Measurements from ENCODE around the gene PPARD.

The PPARD gene

DNA sequence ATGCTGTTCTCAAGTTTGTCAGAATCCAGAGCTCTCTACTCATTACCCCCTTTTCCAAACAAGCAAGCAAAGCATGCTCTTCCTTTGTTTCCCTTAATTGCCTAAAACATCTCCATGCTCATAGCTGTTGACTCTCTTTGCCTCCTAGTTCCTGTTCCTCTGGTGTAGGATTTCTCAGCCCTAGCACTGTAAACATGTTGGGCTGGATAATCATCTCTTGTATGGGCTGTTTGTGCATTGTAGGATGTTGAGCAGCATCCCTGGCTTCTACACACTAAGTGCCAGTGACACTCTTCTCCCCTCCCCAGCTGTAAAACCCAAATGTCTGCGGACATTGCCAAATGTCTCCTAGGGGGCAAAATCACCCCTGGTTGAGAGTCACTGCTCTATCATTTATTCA, 14.0 kb downstream of the PPARD start:
- no peaks in the 10 kb centered on the region for H3K27me3 ChIP-seq (ENCODE audit: low read depth)
- H3K36me3 ChIP-seq (replicated peaks): no peaks in the 10 kb centered on the region; the same call in none of the 2 replicates
- no peak for DNase-seq (ENCODE audit: low spot score in 2 of 2)
- in situ Hi-C loops (cut with MboI; ENCODE audit: low sequenced_read_pairs): no loop called here
- H3K4me3 ChIP-seq: no peak overlapping the region
- H3K9me3 ChIP-seq: no peaks in the 10 kb centered on the region
- H3K4me1 ChIP-seq: no peaks in the 10 kb centered on the region

DNA sequence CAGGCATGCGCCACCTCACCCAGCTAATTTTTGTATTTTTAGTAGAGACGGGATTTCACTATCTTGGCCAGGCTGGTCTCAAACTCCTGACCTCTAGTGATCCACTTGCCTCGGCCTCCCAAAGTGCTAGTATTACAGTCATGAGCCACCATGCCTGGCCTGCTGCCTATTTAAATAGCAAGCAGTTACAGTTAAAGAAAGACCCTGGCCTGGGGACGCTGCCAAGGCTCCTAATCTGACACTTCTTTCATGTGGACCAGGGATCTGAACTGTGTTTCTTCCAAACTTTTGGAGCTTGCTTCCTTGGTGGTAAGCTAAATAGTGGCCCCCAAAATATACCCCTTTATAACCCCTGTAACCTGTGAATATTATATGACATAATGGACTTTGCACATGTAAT, 15.3 kb downstream of the PPARD start:
- in situ Hi-C loops (cut with MboI; ENCODE audit: low sequenced_read_pairs): no loop called here
- H3K36me3 ChIP-seq (replicated peaks): no peaks in the 10 kb centered on the region; the same call in none of the 2 replicates
- no peak for DNase-seq (ENCODE audit: low spot score in 2 of 2)

DNA sequence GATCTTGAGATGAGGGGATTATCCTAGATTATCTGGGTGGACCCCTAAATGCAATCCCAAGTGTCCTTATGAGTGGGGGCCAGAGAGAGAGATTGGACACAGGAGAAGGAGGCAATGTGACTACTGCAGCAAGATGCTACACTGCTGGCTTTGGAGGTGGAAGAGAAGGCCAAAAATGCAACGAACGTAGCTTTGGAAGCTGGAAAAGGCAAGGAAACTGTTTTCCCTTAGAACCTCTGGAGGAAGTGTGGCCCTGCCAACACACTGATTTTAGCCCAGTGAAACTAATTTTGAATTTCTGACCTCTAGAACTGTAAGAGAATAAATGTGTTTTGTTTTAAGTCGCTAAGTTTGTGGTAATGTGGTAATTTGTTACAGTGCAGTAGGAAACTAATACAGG, 15.7 kb downstream of the PPARD start:
- no peaks in the 10 kb centered on the region for H3K9me3 ChIP-seq
- DNase-seq (ENCODE audit: low spot score in 2 of 2): no peak
- no peaks in the 10 kb centered on the region for H3K4me1 ChIP-seq
- in situ Hi-C loops (cut with MboI; ENCODE audit: low sequenced_read_pairs): no loop called here
- H3K4me3 ChIP-seq: no peak overlapping the region
- no peaks in the 10 kb centered on the region; the same call in 1 of the 2 replicates for H3K36me3 ChIP-seq (replicated peaks)
- no peaks in the 10 kb centered on the region for H3K27me3 ChIP-seq (ENCODE audit: low read depth)

More for the DNA sequence above, 15.3 kb downstream of the PPARD start:
- H3K4me3 ChIP-seq: no peak overlapping the region
- H3K9me3 ChIP-seq: no peaks in the 10 kb centered on the region
- no peaks in the 10 kb centered on the region for H3K27me3 ChIP-seq (ENCODE audit: low read depth)
- H3K4me1 ChIP-seq: no peaks in the 10 kb centered on the region

DNA sequence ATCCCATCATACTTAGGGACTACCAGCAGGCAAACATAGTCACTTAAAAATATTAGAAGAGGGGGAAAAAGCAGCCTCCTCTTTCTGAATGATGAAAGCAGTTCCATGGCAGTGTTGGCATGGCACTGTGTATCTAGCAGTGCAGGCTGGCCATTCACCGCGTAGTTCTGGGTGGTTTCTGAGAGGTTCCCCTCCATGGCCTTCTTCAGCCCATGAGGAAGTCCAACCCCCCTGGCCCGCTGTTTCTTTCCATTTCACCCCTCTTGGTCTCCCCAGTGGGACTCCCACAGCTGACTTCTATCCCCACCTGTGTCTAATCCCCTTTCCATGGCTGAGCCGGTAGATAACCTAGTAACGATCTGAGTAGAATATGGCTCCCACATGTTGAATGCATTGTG, 17.0 kb downstream of the PPARD start:
- Histone ChIP-seq H3K36me3 (replicated peaks) (no peaks in the 10 kb centered on the region; the same call in 1 of the 2 replicates), H3K9me3 (no peaks in the 10 kb centered on the region), H3K27me3 (ENCODE audit: low read depth) (no peaks in the 10 kb centered on the region), H3K4me1 (no peaks in the 10 kb centered on the region), H3K4me3 (no peak overlapping the region)
- no peak for DNase-seq (ENCODE audit: low spot score in 2 of 2)
- in situ Hi-C loops (cut with MboI; ENCODE audit: low sequenced_read_pairs): no loop called here

DNA sequence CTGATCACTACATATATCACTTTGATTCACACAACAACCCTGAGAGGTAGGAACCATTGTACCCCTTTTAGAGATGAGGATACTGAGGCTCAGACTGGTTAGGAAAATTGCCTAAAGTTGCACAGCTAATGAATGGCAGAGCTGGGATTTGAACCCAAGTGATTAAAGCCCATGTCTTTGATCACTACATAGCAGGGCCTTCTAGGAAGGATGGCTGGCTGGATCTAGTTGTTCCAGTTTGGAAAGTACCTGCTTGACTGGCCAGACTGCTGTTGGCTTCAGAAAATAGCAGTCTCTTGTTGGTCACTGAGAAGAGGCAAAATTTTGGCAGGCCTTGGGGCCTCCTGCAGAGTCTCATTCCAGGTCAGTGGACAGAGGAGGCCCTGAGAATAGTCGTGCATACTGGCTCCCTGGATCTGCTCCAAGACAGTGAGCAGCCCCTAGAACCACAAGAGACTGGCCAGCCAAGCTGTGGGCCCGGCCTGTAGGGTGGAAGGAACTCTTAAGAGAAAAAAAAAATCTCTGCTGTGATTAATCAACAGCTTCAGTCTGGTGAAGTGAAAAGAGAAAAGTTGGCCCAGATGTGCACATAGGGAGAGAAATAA, 17.5 kb downstream of the PPARD start:
- Histone ChIP-seq H3K36me3 (replicated peaks) (no peaks in the 10 kb centered on the region; the same call in 1 of the 2 replicates), H3K4me3 (no peak overlapping the region), H3K4me1 (no peaks in the 10 kb centered on the region), H3K27me3 (ENCODE audit: low read depth) (no peaks in the 10 kb centered on the region), H3K9me3 (no peaks in the 10 kb centered on the region)
- in situ Hi-C loops (cut with MboI; ENCODE audit: low sequenced_read_pairs): no loop called here
- DNase-seq (ENCODE audit: low spot score in 2 of 2): no peak

DNA sequence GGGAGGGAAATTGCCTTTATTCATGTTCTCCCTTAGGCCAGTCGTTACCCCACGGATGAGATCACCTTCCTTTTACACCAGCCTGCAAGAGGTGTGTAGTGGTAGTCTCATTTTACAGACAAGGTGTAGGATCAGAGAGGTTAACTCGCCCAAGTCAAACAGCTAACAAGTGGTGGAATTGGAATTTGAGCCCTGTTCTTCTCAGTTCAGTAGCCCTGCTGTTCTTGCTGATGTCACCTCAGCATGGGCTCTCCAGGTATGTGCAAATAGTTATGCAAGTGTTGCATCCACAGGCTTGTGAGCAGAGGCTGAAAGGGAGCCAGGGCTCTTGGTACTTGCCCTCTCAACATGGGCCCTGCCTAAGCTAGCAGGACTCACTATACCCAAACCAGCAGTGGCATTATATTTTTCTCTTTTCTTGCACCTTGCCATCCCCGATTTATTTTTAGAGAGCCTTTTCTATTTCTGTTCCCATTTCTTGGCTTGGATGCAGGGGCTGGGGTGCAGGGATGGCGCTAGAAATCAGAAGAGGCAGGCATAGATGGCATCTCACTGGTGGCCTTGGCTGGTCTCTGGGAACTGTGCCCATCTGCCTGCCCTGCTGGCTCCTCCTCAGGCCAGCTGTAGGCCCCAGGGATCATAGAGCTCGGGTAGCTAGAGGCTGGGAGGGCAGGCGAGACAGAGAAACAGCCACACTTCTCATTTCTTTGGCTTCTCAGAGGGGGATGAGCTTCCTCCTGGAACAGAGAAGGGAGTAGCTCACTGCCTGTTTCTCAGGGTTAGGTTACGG, 18.2 kb downstream of the PPARD start:
- no peaks in the 10 kb centered on the region; the same call in 1 of the 2 replicates for H3K36me3 ChIP-seq (replicated peaks)

DNA sequence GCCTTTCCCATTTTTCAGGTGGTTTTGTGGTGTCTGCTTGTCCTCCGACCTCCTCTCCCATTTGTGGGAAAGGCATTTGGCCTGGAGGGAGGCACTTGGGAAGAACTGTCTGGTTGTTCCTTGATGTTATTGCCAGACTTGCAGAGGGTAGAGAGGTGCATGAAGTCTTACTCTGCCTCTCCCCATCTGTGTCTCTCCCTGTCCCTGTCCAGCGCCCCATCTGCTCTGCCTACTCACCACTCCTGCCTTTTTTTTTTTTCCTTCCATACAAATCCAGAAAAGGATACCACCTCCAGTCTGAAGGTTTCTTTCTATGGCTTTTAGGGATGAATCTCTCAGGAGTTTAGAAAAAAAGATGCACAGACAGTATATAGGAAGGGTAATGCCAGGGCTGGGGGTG, 19.8 kb downstream of the PPARD start:
- no peak for DNase-seq (ENCODE audit: low spot score in 2 of 2)
- no peak overlapping the region for H3K4me3 ChIP-seq
- H3K27me3 ChIP-seq (ENCODE audit: low read depth): no peaks in the 10 kb centered on the region
- no peaks in the 10 kb centered on the region for H3K4me1 ChIP-seq
- H3K9me3 ChIP-seq: no peaks in the 10 kb centered on the region
- in situ Hi-C loops (cut with MboI; ENCODE audit: low sequenced_read_pairs): no loop called here
- H3K36me3 ChIP-seq (replicated peaks): no peaks in the 10 kb centered on the region

More for the DNA sequence above, 18.2 kb downstream of the PPARD start:
- in situ Hi-C loops (cut with MboI; ENCODE audit: low sequenced_read_pairs): no loop called here
- no peaks in the 10 kb centered on the region for H3K9me3 ChIP-seq
- no peak overlapping the region for H3K4me3 ChIP-seq
- no peaks in the 10 kb centered on the region for H3K27me3 ChIP-seq (ENCODE audit: low read depth)
- H3K4me1 ChIP-seq: no peaks in the 10 kb centered on the region
- DNase-seq (ENCODE audit: low spot score in 2 of 2): no peak

DNA sequence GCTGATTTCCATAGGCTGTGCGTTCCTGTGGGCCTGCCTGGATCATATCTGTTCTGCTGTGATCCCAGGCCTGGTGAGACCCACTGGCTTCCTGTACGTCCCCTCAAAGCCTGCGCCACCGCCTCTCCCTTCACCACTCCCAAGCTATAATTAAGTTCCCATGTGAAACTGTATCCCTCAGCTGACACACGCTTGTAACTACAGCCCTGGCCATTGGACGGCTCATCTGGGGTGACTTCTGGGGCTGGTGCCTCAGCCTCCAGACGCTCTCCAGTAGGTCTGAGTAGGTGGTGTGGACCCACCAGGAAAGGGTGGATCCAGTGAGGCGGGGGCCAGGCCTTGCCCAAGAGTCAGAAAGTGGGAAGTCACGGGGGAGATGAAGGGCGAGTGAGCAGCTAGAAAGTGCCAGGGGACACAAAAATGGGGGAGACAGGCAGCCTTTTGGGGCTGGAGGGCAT, 21.0 kb downstream of the PPARD start:
- H3K4me3 ChIP-seq: no peak overlapping the region

DNA sequence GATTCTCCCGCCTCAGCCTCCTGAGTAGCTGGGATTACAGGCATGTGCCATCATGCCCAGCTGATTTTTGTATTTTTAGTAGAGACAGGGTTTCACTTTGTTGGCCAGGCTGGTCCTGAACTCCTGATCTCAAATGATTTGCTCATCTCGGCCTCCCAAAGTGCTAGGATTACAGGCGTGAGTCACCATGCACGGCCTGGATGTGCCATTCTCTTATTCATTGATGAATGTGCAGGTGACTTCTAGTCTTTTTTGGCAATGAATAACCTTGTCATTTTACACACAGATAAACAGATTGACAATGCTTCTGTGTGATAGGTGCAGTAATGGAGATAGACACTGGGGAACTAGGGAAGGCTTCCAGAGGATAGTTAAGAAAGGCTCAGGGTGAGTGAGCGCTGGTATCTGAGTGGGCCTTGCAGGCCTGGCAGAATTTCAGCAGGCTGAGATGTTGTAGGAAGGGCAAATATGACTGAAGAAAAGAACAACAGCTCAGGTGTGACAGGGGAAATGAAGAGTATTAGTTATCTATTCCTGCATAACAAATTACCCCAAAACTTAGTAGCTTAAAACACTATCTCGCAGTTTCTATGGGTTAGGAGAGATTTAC, 23.3 kb downstream of the PPARD start:
- Histone ChIP-seq H3K36me3 (replicated peaks) (no peaks in the 10 kb centered on the region), H3K4me3 (no peak overlapping the region), H3K27me3 (ENCODE audit: low read depth) (no peaks in the 10 kb centered on the region), H3K9me3 (no peaks in the 10 kb centered on the region), H3K4me1 (no peaks in the 10 kb centered on the region)
- DNase-seq (ENCODE audit: low spot score in 2 of 2): no peak
- in situ Hi-C loops (cut with MboI; ENCODE audit: low sequenced_read_pairs): no loop called here

More for the DNA sequence above, 21.0 kb downstream of the PPARD start:
- H3K9me3 ChIP-seq: no peaks in the 10 kb centered on the region
- no peaks in the 10 kb centered on the region for H3K4me1 ChIP-seq
- no peaks in the 10 kb centered on the region for H3K36me3 ChIP-seq (replicated peaks)
- H3K27me3 ChIP-seq (ENCODE audit: low read depth): no peaks in the 10 kb centered on the region
- no peak for DNase-seq (ENCODE audit: low spot score in 2 of 2)
- in situ Hi-C loops (cut with MboI; ENCODE audit: low sequenced_read_pairs): no loop called here

DNA sequence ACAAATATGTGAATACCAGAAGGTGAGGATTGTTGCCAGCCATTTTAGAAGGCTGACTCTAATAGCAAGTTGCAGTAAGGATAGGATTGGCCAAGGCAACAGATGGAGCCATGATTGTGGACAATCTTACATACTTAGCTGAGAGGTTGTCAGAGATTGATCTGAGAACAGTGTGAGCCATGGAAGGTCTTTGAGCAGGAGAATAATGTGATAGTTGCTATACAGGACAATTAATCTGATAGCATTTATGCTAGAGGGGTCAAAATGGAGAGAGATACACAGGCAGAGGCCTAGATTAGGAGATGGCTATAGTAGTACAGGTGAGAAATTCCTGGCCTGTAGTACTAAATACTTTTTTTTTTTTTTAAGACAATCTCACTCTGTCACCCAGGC, 23.8 kb downstream of the PPARD start:
- no peak for DNase-seq (ENCODE audit: low spot score in 2 of 2)

DNA sequence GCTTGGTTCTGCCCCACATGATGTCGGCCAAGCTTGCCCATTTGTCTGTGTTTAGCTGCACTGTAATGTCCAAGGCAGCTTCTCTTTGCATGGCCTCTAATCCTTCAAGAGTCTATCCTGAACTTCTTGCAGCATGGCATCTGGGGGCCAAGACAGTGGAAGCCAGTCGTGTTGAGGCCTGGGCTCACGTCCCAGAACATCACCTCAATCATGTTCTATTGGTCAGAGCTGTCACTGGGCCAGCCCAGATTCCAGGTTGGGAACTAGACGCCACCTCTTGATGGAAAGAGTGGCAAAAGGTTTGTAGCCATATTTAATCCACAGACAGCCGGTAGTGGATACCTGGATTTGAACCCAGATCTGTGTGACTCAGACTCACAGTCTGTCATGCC, 25.3 kb downstream of the PPARD start:
- no peaks in the 10 kb centered on the region for H3K27me3 ChIP-seq (ENCODE audit: low read depth)
- H3K9me3 ChIP-seq: no peaks in the 10 kb centered on the region
- no peak for DNase-seq (ENCODE audit: low spot score in 2 of 2)
- H3K36me3 ChIP-seq (replicated peaks): no peaks in the 10 kb centered on the region
- in situ Hi-C loops (cut with MboI; ENCODE audit: low sequenced_read_pairs): no loop called here
- H3K4me3 ChIP-seq: no peak overlapping the region
- no peaks in the 10 kb centered on the region for H3K4me1 ChIP-seq

More for the DNA sequence above, 23.8 kb downstream of the PPARD start:
- no peaks in the 10 kb centered on the region for H3K4me1 ChIP-seq
- in situ Hi-C loops (cut with MboI; ENCODE audit: low sequenced_read_pairs): no loop called here
- no peak overlapping the region for H3K4me3 ChIP-seq
- H3K36me3 ChIP-seq (replicated peaks): no peaks in the 10 kb centered on the region
- H3K27me3 ChIP-seq (ENCODE audit: low read depth): no peaks in the 10 kb centered on the region
- no peaks in the 10 kb centered on the region for H3K9me3 ChIP-seq

DNA sequence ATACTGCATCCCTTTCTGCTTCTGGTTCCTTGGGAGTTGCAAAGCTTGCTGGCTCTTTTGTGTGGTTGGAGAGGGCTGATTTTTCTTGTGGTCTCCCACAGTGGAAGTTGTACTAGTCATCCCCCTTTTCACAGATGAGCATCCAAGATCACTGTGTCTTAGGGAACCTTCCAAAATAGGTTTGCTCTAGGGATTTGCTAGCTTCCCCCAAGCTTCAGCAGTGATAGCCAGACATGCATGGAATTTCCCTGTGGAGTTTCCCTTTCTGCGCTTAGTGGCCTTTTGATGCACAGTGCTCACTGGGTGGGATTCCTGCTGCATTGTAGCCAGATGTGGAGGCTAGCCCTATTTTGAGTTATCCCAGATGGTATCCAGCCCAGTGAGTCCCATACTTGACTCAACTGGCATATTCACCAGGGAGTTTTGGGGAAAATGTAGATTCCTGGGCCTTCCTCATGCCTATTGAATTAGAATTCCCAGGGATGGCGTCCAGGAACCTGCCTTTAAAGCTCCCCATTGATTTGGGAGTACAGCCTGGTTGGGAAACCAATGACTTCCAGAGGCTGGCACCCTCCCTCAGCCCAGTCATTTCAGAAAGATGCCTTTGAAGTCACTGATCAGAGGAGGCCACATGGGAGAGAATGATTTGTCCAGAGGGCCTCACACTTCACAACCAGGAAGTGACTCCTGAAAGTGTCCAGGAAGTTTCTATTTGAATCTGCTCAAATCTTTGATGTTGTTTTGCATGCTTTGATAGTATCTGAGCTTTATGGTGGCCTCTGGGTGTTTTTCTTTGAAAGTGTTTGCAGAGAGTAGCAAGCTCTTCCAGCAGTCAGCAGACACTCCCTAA, 25.9 kb downstream of the PPARD start:
- H3K4me3 ChIP-seq: no peak overlapping the region
- no peaks in the 10 kb centered on the region for H3K4me1 ChIP-seq
- H3K9me3 ChIP-seq: no peaks in the 10 kb centered on the region
- H3K36me3 ChIP-seq (replicated peaks): no peaks in the 10 kb centered on the region
- in situ Hi-C loops (cut with MboI; ENCODE audit: low sequenced_read_pairs): no loop called here
- no peak for DNase-seq (ENCODE audit: low spot score in 2 of 2)
- no peaks in the 10 kb centered on the region for H3K27me3 ChIP-seq (ENCODE audit: low read depth)

DNA sequence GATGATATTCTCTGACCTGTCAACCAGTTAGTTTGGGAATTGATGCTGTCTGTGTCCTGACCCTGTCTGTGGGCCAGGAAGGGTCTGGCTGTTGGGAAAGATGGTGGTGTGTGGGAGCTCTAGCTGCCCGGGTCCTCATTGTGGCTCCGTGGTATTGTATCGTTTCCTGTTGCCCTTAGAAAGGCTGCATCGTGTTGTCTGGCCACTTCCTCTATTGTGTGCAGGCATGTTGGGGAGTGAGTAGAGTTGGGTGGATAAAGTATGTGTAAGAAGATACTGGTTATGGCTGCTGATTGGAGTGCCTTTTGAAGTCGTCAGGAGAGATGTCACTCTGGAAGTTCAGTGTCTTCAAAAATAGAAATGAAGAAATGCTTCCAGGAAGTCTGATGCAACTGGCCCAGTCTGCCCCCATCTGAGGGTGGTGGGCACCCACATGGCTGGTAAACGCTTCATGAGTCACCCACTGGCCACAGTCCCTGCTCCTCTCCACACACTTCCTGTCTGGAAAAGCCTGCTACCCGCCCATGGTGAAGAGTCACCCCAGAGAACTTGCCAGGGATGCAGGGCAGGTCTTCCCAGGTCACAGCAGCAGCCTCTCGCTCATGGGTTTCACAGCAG, 27.9 kb downstream of the PPARD start:
- in situ Hi-C loops (cut with MboI; ENCODE audit: low sequenced_read_pairs): no loop called here
- no peak overlapping the region for H3K4me3 ChIP-seq
- DNase-seq (ENCODE audit: low spot score in 2 of 2): no peak
- no peaks in the 10 kb centered on the region for H3K4me1 ChIP-seq
- H3K9me3 ChIP-seq: no peaks in the 10 kb centered on the region
- no peaks in the 10 kb centered on the region for H3K27me3 ChIP-seq (ENCODE audit: low read depth)
- no peaks in the 10 kb centered on the region for H3K36me3 ChIP-seq (replicated peaks)

Measured in HAP-1 (cell line).